Frontal cortex (tissue), 1 donor: ENCODE data around the gene NEURL1B. TPM values are rescaled to one million over a fixed set of nuclear protein-coding genes. Genes with fewer than 3 reads are reported as not detected.

Experiments used
- small RNA-seq: library from RNA; depleted of rRNA; stranded (forward); fragments of <200 nt; gene quantifications from one replicate; pipeline ENCODE3, GENCODE V24; 2014
- total RNA-seq: library from RNA; depleted of rRNA; stranded (reverse); fragments of >200 nt; gene quantifications from one replicate; pipeline ENCODE4 v1.2.3, GENCODE V29; 2014

NEURL1B gene
- total RNA-seq, 1 donor from 2014 or later = 16.3 TPM

Small RNAs within 50 kb of the gene (small RNA-seq; reads per million reads assigned to genes)
- gene AC027309.2 = not detected
- not detected for gene MIR5003

Other genes with a start within 250 kb of the NEURL1B start
- 13.0 TPM for gene SH3PXD2B, start 186.7 kb upstream of the NEURL1B start, total RNA-seq
- gene DUSP1, start 129.9 kb downstream of the NEURL1B start, total RNA-seq = 32.2 TPM
- gene ERGIC1, start 193.0 kb downstream of the NEURL1B start, total RNA-seq = 33.0 TPM